GM18873 (cell line): Measurements from ENCODE around the gene C2CD2L.
"Not testable (repeated sequence)": the region's sequence is repeated elsewhere in the genome, so short reads cannot be mapped to it uniquely, and the experiment has no call there.

Experiments
- ATAC-seq: cut with Tn5 transposase; IDR thresholded peaks from one replicate; pipeline ENCODE4 v1.9.1; 2021; ENCODE audit warnings: mild to moderate bottlenecking, moderate library complexity, moderate number of reproducible peaks; ENCODE audit not compliant: unreplicated experiment, low FRiP score

C2CD2L gene

DNA sequence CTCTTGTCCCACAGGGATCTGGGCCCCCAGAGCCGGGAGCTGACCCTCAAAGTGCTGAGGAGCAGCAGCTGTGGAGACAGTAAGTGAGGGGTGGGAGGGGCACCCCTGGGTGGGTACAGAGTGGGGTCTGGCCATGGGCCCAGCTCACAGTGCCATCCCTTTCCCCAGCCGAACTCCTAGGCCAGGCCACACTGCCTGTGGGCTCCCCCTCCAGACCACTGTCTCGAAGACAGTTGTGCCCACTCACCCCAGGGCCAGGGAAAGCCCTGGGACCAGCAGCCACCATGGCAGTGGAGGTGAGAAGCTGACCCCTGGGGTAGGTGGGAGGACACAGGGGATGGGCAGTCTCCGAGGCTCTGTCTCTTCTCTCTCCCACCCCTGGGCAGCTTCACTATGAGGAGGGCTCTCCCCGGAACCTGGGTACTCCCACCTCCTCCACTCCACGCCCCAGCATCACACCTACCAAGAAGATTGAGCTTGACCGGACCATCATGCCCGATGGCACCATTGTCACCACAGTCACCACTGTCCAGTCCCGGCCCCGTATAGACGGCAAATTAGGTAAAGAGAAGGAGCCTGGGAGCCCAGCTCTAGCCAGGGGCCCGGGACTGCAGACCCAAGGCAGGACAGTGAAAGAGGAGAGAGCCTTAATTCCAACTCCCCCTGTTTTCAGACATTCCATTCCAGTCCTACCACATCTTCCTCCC is 5.3 kb downstream of the C2CD2L start:
- ATAC-seq = no peak

DNA sequence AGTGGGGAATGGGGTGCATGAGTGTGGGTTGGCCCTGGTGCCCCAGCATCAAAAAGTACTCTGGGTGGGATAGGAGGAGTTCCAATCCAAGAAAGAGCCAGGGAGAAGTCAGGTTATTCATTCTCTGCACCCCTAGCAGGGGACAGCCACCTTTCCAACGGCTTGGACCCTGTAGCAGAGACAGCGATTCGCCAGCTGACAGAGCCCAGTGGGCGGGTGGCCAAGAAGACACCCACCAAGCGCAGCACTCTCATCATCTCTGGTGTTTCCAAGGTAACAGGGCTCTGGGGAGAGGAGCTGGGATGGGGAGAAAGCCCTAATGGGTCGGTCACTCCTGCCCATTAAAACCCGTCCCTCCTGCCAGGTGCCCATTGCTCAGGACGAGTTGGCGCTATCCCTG is 6.6 kb downstream of the C2CD2L start:
- ATAC-seq = no peak

DNA sequence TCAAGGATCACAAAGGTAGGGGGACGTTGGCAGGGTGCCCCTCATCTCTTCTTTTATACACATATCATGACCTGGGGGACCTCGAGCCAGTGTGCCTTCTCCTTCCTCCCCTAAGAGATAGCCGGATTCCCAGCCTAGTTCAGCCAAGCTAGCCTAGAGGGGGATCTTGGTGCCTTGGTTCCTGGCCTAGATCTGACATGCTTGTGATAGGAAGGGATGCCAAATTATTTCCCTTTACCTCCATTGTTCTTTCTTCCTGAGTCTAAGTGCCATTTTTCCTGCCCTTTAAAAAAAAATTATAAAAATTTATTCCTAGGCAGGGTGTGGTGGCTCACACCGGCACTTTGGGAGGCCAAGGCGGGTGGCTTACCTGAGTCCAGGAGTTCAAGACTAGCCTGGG is 7.2 kb downstream of the C2CD2L start:
- no peak for ATAC-seq

DNA sequence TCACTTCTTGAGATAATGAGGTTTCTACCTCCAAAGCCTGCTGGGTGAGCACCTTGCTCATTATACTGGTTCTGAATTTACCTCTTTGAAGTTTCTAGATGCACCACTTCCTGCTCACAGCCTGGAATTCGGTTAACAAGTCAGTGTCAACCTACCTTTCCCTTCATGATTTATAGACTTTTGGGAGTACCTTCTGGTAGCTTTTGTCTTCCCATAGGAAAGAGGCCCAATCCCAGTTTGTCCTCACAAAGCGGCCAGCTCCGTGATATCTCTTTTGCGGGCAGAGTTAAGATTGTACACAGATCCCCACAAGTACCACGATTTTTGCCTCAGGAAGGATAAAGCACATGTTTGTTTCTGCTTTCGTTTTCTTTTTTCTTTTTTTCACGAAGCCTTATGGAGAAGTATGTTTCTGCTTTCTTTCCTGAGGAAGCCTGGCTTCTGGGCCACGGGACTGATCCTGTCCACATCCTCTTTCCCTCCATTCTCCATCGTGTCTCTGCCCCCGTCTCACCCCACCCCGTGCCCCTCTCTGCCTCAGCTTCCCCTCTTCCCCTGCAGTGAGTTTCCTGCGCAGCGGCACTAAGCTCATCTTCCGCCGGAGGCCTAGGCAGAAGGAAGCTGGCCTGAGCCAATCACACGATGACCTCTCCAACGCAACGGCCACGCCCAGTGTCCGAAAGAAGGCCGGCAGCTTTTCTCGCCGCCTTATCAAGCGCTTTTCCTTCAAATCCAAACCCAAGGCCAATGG is 8.5 kb downstream of the C2CD2L start:
- no peak for ATAC-seq

DNA sequence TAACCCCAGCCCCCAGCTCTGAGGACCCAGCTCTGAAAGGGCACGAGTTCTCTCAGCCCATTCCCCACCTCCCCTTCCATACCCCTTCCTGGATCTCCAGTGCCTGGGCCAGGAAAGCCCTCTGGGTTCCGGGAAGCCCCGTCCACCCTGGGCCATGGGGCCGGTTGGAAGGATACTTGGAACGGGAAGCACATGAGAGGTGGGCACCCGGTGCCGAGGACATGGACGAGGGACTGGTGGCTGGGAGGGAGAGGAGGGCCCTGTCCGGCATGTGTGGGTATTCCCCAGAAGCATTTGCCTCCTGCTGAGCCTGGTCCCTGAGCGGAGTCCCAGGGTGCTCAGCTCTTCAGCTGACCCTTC is 9.1 kb downstream of the C2CD2L start:
- ATAC-seq = no peak

DNA sequence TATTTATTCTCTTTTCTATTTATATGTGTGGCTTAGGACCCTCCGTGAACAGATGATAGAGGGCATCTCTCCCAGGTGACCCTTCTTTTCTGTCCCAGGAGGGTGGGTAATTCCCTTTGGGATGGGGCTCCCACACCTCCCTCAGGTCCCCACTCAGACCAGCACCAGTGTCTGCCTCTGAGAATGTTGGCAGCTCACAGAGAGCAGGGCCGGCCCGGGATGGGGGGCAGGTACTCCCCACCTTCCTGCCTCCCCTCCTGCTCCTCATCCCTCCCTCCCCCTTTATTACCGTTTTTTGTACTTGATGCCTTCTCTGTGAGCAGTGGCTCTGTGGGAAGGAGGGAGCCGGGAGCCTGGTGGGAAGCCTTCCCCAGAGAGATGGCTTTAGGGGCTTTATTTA is 9.5 kb downstream of the C2CD2L start:
- ATAC-seq = no peak

DNA sequence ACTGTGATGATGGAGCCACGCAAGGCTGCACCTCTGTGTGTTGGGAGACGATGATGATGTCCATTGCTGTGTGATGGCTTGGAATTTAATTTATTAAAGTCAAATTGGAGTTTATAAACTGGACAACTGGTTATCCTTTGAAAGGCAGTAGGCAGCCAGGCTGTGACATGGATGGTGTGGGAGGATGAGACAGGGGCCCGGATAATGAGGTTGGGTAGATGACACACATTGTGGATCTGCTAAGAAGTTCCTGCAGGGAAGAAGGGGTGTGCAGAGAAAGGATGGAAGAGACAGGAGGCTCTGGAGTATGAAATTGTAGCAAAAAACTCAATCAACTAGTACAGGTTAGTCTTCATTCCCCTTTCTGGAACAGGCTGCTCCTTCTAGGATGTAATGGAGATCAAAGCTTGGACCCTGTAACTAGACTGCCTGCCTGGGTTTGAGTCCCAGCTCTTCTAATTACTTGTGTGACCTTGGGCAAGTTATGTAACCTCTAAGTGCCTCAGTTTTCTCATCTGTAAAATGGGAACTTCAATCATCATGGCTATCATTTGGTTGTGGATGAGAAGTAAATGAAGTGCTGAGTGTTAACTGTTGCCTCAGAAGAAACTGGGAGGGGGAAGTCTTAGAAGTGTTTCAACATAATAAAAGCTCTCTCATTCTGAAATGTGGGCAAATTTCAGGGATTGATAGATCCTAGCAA is 10.0 kb downstream of the C2CD2L start:
- no peak for ATAC-seq

DNA sequence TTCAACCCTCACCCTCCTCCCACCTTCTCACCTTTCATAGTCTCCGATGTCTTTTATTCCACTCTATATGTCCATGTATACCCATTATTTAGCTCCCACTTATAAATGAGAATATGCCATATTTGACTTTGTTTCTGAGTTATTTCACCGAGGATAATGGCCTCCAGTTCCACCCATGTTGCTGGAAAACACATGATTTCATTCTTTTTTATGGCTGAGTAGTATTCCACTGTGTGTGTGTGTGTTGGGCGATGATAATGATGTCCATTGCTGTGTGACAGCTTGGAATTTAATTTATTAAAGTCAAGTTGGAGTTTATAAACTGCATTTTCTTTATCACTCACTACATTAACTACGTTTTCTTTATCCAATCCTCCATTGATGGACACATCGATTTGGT is 11.1 kb downstream of the C2CD2L start:
- no peak for ATAC-seq

DNA sequence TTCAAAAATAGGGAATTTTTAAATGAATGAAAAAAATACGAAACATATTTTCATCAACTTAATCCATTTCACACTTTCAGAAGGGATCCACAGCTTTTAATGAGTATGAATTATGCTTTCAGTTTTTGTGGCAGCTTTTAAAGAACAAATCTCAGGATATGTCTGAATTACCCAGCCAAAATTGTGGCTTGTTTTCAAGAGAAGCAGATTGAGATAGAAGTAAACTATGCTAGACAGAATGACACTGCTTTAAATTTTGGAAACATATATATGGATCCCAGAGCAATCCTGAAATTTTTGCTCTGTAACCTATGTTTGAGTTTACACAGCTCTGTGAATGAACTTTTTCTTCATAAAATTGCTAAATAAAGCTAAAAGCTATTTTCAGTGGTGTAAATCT is 11.8 kb downstream of the C2CD2L start:
- ATAC-seq = no peak

DNA sequence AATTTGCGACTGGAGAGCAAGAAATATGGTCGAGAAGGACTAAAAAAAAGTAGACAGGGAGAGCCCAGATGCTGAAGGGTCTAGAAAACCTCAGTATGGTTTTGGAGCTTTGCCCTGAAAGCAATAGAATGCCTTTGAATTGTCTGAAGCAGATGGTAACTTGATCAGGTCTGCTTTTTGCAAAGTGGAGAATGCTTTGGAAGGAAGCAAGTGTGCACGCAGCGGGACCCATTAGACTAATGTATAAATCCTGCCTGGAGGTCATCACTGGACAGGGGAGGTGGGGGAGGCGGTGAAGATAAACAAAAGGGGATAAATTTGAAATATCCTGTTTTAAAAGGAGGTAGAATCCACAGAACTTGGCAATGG is 13.5 kb downstream of the C2CD2L start:
- no peak for ATAC-seq

DNA sequence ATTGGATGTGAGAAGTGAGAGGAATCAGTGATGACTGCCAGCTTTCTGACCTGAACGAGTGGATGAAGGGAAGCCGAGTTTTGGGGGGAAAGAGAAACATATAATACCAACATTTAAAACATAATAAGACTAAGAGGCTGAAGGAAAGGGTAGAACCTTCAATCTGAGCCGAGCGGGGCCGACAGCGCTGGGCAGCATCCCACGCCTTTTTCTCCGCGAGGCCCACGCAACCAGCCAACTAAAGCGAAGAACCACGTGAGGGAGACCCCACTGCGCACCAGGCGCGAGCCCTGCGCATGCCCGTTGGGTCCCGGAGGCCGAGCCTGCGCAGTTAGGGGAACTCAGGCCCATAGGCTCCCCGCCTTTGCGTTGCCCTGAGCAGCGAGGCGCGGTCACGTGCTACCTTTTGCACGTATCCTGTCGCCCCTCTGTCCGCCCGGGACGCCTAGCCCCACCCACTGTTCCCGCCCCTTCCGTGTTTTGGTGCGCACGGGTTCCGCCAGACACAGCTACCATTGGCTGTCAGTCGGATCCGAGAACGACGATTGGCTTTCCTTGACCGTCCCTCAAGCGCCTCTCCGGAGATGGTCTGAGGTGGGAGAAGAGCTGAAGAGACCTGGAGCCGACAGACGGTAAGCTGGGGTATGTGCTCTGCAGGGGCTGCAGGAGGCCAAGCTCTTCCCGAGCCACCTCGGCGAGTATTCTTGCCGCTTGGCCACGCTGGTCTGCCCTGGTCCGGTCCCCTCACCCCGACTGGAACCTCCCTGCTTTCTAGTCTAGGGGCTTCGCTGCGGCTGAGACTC is 14.1 kb downstream of the C2CD2L start, which contains the start of gene HINFP:
HINFP (plus strand) TSS at position 573 of the 803 bp plus-strand sequence. CDS start 5,365 bp downstream, outside the sequence.
- peak; percentile 93 for ATAC-seq

DNA sequence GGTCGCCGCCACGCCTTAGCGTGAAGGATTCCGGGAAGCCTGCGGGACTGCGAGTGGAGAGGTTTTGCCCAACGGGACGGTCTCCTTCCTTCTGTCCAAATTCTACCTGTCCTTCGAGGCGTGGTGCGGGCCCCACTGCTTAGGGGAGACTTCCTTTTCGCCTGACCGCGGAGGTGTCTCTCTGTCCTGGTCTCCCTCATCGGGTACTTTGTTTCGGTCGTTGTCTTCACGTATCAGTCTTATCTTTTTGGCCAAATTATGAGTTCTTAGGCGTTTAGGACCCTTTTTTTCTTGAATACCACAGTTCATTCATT is 14.6 kb downstream of the C2CD2L start:
- no peak for ATAC-seq

DNA sequence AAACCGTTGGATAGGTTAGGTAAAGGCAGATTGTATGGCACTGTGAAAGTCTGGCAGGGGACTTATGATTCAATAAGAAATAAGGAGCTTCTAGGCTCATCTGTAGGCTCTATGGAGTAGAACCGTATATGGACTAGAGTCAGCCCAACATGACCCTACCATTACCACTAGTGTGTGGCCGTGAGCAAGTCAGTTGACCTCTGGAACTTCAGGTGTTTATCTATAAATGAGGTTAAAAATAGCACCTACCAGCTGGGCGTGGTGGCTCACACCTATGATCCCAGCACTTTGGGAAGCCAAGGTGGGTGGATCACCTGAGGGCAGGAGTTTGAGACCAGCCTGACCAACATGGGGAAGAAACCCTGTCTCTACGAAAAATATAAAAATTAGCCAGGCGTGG is 18.7 kb downstream of the C2CD2L start:
- ATAC-seq = no peak

DNA sequence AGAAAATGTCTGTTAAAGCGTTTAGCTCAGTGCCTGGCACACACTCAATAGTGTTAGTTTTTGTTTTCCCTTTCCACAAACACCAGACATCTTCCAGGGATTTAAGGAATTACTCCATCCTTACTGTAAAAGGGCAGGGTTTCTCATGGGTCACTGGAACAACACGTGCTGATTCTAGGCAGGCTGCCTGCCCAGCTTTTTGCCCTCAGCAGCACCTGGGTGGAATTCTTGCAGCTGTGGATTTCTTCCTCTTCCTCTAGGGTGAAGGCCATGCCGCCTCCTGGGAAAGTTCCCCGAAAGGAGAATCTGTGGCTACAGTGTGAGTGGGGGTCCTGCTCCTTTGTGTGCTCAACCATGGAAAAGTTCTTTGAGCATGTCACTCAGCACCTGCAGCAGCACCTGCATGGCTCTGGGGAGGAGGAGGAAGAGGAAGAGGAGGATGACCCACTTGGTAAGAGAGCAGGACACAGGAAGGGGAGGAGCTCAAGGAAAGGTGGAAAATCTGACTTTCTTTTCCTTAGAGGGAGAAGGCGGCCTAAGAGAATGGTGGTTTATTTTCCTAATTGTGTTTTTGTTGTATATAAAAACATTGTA is 19.6 kb downstream of the C2CD2L start:
- no peak for ATAC-seq

DNA sequence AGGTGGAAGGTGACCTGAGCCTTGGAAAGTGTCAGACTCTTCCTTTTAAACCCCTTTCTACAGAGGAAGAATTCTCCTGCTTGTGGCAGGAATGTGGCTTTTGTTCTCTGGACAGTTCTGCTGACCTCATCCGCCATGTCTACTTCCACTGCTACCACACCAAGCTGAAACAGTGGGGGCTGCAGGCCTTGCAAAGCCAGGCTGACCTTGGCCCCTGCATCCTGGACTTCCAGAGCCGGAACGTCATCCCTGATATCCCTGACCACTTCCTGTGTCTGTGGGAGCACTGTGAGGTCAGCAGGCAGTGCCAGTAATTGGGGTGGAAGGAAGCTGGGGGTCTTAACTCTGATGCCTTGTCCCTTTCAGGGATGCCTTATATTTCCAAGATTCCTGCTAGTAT is 23.5 kb downstream of the C2CD2L start:
- ATAC-seq = no peak

DNA sequence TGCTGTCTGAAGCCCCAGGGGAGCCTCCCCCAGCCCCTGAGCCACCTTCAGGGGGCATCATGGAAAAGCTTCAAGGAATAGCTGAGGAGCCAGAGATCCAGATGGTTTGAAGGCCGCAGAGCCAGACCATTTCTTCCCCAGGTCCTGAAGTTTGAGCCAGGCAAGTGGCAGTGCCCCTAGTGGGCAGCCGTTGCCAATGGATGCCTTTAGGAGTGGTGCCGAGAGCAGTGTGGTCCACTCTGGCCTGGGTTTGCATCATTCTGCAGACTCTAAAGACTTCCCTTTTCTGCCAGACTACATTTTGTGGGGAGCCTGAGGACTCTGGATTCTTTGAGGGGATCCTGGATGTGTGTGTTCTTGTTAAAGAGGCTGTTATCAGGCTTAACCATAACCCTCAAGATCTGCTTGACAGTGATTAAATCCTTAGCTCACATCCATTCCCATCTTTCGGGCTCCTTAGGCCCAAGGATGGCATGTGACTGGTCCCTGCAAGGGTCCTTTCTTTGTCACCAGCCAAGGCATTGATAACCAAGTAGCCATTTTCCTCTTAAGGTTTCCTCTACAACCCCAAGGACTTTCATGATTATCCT is 27.3 kb downstream of the C2CD2L start:
- no peak for ATAC-seq

DNA sequence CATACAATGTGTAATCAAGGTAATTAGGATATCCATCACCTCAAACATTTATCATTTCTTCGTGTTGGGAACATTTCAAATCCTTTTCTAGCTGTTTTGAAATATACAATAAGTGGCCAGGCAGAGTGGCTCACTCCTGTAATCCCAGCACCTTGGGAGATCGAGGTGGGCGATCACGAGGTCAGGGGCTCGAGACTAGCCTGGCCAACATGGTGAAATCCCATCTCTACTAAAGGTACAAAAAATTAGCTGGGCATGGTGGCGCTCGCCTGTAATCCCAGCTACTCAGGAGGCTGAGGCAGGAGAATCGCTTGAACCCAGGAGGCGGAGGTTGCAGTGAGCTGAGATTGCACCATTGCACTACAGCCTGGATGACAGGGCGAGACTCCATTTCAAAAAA is 32.1 kb downstream of the C2CD2L start:
- ATAC-seq = not testable (repeated sequence)

DNA sequence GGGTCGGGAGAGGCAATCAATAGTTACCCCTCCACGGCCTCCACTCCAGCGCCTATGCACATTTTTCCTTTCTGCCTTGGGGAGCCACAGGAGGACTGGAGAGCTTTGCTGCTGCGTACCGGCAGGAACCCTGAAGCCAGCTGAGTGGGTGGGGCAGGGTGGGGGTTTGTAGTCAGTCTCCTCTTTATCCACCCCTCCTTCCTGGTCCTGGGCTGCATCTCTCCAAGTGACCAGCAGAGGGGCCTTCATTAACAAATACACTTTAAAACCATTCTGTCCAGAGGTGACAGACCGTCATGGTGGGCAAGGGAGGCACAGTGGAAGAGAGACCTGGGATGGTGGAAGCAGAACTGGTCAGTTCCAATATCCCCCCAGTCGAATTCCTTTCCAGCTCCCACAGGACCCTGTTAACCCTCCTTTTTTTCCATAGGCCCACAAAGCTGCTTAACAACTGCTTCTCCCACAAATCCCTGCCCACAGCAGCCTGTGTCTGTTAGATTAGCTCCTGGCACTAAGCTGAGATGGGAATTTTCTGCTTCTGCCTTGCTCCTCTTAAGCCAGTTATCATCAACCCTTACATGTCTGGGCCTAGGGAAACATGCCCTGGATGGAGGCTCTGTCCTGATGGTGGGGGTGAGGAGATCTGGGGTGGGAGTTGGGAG is 37.8 kb downstream of the C2CD2L start:
- no peak for ATAC-seq

DNA sequence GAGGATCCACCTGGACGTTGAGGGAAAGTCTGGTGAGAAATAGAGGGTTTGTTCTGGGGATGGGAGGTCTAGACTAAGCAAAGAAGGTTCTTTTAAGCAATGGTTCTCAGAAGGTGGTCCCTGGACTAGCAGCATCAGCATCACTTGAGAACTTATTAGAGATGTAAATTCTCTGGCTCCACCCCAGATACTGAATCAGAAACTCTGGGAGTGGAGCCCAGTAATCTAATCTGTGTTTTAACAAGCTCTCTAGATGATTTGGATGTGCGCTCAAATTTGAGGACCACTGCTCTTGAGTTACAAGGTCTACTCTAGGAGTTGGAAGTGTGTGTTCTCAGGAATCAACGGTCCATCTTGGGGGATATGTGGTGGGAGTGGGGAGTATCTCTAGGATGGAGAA is 38.4 kb downstream of the C2CD2L start:
- no peak for ATAC-seq
